Skin of body (tissue), 2 donors: ENCODE results near the gene HTRA3. TPM values are rescaled to one million over a fixed set of nuclear protein-coding genes. Genes with fewer than 3 reads are reported as not detected.

Experiments used
- DNase-seq: peaks from one replicate; lab custom pipeline; 2025; lab: John Stamatoyannopoulos, UW
- total RNA-seq: library from RNA; depleted of rRNA; stranded (reverse); fragments of >200 nt; gene quantifications from one replicate; pipeline ENCODE4 v1.2.3, GENCODE V29; 2014

Gene HTRA3
- 25.8 TPM for total RNA-seq

DNA sequence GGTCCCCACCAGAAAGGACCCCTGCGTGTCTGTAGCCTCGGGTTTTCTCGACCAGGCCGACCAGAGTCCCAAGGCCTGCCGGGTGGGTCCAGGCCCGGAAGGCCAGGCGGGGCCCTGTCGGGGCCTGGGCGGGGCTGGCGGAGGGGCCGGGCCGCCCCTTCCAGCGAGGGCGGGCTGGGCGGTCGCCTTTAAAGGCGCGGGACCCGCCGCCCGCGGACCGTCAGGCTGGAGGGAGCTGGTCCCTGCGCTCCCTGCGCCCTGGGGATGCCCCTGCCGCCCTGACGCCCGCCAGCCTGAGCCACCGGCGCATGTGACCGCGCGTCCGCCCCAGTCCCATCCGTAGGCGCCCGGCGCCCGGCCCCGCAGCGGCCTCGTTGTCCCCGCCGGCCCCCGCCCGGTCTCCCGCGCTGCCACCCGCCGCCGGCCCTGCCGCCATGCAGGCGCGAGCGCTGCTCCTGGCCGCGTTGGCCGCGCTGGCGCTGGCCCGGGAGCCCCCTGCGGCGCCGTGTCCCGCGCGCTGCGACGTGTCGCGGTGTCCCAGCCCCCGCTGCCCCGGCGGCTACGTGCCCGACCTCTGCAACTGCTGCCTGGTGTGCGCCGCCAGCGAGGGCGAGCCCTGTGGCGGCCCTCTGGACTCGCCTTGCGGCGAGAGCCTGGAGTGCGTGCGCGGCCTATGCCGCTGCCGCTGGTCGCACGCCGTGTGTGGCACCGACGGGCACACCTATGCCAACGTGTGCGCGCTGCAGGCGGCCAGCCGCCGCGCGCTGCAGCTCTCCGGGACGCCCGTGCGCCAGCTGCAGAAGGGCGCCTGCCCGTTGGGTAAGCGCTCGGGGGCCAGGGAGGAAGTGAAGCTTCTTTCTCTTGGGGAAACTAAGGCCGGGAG, at the start of gene HTRA3:
TSS of gene HTRA3 (plus strand) at position 220 of the 883 bp plus-strand sequence. CDS start at position 435, 215 bp downstream.
- peak; percentile 23 for DNase-seq

DNA sequence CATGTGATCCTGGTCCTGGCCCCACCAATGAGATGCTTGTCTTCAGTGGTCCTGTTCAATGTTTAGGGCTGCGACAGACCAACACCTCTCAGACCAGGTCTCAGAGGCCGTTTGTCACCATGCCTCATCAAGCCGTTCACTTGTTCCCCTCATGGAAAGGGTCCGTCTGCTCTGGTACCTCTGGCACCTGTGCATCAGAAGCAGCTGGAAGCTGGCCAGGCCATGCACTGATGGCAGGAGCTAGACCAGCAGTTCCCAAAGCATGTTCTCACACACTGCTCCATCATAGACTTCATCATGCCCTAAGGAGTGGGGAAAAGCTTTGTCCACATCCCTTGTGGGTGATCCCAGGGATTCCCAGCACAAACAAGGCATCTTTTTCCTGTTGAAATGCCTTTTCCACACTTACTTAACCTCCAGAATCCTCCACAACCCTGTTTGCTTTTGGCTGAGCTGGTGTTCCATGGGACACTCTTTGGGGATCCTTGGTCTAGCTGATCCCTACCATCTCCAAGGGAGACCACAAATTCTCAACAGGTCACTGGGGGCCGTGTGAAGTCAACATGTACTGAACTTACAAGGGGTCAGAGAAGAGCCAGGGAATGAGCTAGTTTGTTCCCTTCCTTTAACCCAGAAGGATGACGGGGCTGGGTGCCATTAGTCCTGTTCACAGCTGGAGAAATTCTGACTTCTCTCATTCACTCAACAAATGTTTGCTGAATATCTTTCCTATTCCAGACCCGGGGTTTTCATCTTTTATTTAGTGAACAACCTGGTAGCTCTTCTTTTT, 48.7 kb upstream of the HTRA3 start:
- no peak for DNase-seq

DNA sequence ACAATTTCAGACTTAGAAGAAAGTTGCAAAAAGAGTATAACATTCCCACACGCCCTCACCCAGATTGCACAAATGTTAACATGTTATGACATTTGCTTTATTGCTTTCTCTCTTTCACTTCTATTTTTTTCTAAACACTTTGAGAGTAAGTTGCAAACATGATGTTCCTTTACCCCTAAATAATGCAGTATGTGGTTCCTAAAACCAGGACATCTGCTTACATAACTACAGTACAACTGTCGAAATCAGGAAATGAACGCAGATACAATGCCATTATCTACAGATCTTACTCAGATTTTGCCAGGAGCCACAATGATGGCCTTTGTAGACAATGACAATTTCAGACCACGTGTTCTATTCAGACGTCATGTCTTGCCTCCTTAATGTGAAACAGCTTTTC, 48.1 kb upstream of the HTRA3 start:
- DNase-seq, result peak; percentile 42

DNA sequence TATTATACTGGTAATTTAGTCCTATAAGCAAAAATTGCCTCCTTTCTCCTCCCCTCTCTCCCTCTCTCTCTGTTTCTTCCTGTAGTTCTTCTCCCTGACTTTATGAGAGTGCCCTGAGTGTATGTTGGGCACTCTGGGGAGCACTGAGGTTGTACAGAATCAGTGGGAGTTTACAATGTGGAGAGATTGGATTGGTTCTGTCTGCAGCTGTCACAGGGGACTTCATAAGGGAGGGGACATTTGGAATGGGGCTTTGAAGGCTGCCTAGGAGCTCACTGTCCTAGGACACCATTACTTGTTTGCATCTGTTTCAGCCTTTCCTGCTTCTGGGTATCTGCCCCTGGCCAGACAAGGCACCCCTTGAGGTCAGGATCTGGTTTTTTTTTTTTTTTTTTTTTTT, 47.6 kb upstream of the HTRA3 start:
- no peak for DNase-seq

DNA sequence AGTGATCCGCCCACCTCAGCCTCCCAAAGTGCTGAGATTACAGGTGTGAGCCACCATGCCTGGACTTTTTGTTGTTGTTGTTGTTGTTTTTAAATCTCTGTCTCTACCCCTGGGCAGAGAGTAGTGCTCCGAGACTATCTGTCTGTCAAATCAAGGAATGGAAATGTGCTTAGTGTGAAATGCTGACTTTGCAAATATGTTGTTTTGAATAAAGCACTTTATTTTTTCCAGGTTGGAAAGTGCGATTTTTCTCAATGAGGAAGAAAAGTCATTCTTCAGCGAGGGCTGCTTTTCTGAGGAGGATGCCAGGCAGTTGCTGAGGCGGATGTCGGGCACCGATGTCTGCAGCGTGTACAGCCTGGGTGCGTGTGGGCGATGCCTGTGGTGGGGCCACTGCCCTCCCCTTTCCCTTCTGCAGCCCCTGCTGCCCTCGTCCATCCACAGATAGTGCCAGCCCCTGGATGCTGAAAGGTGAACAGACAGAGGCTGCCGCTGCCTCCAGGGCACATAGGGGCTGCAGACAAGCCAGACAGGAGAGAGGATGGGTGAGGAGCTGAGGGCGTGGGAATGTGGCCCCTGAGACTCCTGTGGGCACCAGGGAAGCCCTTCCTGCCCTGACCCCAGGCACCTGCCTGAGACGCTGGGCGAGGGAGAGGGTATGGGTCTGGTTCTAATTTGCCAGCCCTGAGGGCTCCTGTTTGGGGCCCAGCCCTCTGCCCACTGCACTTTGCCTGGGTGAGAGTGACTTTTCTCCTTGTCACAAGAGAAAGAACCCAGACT, 46.8 kb upstream of the HTRA3 start:
- DNase-seq, result no peak

DNA sequence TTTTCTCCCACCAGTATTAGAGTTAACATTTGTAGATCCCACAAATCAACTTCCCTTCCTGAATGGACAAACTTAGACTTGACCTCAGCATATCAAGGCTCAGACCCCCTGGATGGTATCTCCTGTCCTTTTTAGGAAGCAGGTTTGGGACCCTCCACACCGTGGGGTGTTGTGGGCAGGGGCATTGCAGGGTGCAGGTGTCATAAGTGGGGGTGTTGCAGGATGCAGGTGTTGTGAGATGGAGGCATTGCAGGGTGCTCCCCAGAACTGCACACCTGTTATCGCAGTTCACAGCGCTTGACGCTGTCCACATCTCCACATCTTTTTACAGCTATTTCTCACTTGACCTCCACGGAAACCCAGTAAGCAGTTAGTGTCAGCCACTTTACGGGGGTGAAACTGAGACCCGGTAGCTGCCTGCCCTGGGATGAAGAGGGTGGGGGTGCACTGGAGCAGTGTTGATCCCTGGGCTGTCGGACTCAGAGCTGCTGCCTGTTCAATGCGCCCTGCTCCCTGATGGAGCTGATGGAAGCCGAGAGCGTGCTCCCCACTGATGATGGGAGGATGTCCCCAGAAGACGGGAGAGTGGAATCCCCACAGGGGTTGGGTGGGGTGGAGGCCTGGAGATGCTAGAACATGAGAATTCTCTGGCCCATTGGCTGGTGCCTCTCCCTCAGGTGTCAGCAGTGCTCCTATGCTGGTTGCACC, 45.1 kb upstream of the HTRA3 start:
- no peak for DNase-seq

DNA sequence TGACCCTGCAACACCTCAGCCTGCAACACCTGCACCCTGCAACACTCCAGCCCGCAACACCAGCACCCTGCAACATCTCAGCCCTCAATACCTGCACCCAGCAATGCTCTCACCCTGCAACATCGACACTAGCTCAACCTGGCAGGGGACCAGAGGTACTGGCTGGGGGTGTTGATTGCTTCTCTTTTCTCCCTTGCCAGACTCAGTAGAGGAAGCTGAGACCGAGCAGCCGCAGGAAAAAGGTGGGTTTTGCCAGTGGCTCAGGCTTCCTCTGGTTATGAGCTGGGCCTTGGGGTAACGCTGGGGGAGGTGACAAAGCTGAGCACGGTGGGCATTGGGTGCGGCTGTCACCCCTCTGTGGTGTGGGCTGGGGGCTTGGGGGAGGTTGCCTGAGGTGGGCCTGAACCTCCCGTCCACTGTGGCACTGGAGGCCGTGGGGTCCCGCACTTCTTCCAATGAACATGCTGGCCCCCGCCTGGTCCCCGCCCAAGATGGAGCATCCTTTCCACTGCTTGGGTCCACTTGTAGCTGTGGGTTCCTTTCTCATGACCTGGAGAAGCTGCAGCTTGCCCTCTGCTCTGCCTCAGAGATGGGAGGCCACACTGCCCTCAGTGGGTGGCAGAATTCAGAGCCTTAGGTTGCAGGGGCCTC, 44.5 kb upstream of the HTRA3 start:
- DNase-seq, result no peak

DNA sequence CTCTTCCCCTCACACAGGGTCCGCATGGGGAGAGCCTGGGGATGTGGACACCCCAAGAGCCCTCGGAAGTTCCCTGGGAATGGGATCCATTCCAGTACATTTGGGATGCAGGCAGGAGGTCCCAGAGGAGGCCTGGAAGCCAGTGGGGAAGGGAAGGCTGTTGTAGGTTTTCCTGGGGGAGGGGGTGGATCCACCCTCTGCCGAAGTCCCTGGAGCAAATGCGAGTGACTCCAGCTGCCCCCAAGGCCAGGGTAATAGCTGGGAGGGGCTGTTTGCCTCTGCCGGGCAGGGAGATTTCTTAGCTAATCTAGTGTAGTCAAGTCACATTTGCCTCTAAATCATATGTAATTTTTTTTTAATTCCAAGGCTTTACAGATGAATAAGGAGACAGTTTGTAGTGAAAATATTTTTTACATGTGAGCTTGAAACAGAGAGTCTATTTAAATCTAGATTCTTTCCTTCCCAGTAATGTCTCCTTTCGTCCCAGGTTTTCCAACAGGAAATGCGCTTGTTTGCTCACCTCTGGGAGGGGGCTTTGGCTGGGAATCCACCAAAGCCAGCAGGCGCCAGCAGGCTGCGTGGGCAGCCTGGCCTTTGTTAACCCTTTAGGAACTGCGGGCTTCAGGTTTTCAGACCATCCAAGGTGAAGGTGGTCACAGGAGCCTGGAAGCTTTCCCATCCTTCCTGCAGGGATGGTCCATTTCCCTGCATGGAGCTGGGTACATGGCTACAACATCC, 43.7 kb upstream of the HTRA3 start:
- no peak for DNase-seq

DNA sequence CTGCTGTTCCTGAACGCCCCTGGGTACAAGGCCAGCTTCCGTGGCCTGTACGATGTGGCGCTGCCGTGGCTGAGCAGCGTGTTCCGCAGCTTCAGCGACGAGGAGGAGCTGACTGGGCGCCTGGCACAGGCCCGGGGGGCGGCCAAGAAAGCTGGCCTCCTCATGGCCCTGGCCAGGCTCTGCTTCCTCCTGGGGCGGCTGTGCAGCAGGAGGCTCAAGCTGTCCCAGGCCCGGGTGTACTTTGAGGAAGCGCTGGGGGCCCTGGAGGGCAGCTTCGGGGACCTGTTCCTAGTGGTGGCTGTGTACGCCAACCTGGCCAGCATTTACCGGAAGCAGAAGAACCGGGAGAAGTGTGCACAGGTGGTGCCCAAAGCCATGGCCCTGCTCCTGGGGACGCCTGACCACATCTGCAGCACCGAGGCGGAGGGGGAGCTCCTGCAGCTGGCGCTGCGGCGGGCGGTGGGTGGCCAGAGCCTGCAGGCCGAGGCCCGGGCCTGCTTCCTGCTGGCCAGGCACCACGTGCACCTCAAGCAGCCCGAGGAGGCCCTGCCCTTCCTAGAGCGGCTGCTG, 42.3 kb upstream of the HTRA3 start:
- no peak for DNase-seq

DNA sequence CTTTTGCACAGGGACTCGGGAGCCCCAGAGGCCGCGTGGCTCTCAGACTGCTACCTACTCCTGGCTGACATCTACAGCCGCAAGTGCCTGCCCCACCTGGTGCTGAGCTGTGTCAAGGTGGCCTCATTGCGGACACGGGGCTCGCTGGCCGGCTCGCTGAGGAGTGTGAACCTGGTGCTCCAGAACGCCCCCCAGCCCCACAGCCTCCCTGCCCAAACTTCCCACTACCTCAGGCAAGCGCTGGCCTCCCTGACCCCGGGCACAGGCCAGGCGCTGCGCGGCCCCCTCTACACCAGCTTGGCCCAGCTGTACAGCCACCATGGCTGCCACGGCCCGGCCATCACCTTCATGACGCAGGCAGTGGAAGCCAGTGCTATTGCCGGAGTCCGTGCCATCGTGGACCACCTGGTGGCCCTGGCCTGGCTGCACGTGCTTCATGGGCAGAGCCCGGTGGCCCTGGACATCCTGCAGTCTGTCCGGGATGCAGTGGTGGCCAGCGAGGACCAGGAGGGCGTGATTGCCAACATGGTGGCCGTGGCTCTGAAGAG, 41.7 kb upstream of the HTRA3 start:
- DNase-seq, result no peak

DNA sequence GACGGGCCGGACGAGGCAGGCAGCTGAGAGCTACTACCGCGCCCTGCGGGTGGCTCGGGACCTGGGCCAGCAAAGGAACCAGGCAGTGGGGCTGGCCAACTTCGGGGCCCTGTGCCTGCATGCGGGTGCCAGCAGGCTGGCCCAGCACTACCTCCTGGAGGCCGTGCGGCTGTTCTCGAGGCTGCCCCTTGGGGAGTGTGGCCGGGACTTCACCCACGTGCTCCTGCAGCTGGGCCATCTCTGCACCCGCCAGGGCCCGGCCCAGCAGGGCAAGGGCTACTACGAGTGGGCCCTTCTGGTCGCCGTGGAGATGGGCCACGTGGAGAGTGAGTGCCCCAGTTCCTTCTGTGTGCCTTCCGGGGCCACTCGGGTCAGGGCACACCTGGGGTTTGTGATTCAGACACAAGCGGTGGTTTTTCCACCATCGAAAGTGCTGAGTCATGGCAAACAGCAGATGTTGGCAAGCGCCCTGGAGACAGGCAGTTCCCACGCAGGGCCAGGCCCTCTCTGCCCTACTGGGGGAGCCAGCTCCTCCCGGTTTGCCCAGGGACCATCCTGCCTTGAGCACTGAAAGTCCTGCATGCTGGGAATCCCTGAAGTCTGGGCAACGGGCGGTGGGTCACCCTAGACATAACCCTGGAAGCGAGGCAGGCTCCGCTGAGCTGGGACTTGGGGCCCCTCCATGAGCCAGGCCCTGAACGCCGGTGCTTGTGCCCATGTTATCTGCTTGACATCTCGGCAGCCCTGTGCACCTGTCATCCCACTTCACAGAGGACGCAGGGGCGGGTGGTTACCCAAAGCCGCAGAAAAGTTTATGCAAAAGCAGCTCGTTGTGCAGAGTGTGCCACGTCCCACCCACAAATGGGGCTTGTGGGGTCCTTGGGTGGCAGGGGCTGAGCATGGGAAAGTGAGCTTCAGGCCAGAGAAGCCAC, 41.0 kb upstream of the HTRA3 start:
- DNase-seq, result no peak

DNA sequence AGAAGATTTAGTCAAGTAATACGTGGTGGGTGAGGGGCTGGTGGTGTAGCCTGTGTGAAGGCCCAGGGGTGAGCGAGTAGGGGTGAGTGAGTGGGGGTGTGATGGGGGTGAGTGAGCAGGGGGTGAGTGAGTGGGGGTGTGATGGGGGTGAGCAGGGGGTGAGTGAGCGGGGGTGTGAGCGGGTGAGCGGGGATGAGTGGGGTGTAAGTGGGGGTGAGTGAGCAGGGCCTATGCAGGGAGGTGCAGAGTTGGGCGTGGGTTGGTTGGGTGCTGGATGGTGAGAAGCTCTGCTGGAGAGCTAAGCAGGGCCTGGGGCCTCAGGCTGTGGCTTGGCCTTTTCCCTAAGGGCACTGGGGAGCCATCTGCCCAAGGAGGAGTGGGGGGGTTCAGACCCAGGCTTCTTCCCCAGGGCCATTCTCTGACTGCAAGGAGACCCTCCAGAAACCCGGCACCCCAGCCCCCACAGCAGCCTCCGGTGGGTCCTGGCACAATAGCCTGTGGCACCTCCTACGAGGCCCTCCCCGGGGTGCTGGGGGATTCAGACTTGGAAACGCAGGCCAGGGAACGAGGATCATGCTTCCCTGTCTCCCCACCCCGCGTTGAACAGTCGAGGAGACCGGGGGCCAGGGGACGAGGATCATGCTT, 40.1 kb upstream of the HTRA3 start:
- DNase-seq, result no peak

DNA sequence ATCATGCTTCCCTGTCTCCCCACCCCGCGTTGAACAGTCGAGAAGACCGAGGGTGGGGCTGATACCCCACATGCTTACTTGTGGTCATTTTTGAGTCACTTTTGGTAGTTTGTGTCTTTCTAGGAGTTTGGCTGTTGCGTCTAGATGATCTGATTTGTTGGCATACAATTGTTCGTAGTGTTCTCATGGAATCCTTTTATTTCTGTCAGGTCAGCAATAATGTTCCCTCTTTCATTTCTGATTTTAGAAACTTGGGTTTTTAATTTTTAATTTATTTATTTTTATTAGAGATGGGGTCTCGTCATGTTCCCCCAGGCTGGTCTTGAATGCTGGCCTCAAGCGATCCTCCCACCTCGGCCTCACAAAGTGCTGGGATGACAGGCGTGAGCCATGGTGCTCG, 39.5 kb upstream of the HTRA3 start:
- no peak for DNase-seq

DNA sequence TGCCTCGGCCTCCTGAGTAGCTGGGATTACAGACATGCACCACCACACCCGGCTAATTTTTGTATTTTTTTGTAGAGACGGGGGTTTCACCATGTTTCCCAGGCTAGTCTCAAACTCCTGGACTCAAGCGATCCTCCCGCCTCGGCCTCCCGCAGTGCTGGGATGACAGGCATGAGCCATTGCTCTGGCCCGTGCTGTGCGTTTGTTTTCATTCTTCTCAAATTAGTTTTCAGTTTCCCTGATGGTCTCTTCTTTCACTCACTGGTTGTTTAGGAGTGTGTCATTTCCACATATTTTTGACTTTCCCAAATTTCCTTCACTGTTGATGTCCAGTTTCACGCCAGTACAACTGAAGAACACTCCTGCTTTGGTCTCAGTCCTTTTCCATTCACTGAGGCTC, 38.7 kb upstream of the HTRA3 start:
- no peak for DNase-seq

DNA sequence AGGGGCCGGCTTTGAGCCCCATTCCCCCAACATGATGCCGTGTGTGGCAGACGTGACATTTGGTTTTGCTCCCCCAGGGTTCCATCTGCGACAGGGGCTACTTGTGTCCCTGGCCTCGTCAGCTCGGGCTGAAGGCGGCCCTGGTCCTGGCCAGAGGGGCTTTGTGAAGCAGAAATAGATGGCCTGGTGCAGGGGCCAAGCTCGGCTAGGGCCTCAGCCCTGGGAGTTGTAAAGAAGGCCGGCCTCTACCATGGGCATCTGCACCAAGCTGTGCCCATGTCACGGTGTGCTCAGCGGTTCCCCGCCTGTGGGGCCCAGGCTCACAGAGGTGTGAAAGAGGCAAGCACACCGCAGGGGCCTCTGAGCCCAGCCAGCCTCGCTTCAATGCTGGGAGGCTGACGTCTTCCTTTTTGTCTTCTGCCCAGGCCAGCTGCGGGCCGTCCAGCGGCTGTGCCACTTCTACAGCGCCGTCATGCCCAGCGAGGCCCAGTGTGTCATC, 38.0 kb upstream of the HTRA3 start:
- DNase-seq, result no peak

DNA sequence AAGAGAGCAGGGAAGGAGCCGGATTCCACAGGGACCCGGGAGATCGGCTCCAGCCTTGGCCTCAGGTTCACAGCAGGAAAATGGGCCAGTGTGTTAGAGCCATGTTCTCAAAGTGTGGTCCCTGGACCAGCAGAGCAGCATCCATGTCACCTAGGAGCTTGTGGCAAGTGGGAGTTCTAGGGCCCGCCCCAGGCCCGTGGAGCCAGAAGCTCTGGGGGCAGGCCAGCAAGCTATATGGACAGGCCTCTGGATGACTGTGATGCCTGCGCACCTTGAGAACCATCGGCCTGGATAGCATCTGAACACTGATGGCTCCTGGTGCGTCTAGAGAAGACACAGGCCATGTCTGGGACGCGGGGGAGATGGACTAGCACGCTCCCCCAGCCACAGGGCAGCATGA, 36.8 kb upstream of the HTRA3 start:
- DNase-seq, result no peak

DNA sequence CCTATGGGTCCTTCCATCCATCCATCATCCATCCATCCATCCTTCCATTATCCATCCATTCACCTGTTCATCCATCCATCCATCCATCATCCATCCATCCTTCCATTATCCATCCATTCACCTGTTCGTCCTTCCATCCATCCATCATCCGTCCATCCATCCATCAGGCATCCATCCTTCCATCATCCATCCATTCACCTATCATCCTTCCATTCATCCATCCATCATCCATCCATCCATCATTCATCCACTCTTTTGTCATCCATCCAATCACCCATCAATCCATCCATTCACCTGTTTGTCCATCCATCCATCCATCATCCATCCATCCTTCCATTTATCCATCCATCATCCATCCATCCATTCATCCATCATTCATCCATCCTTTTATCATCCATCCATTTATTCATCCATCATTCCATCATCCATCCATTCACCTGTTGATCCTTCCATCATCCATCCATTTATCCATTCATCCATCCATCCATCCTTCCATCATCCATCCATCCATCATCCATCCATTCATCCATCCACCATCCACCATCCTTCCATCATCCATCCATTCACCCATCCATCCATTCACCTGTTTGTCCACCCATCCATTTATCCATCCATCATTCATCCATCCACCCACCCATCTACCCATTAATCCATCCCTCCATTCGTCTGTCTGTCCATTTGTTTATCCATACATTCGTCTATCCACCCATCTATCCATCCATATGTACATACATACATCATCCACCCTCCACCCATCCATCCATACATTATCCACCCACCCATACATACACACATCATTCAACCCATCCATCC, 35.7 kb upstream of the HTRA3 start:
- DNase-seq, result no peak
